KMS-11 (cell line): Measurements from ENCODE around the gene CRLF1.

Source experiments
- H2AFZ ChIP-seq: fragments of 200-600 bp; sonication (generic); 2 replicates; pipeline ENCODE4 v1.6.1; 2016; ENCODE audit warnings: antibody characterized with exemption, mixed run types, low read depth
- H3K27ac ChIP-seq: fragments of 200-600 bp; sonication (generic); 2 replicates; pipeline ENCODE4 v1.6.1; 2016; ENCODE audit warnings: mild to moderate bottlenecking, mixed run types
- H3K27me3 ChIP-seq: fragments of 200-600 bp; sonication (generic); 2 replicates; pipeline ENCODE4 v1.6.1; 2017; ENCODE audit warnings: mild to moderate bottlenecking, low read depth, mixed run types, moderate library complexity; ENCODE audit not compliant: insufficient read depth
- H3K36me3 ChIP-seq: fragments of 200-600 bp; sonication (generic); 2 replicates; pipeline ENCODE4 v1.6.1; 2017; ENCODE audit warnings: mild to moderate bottlenecking, mixed run types; ENCODE audit not compliant: insufficient read depth
- H3K4me1 ChIP-seq: fragments of 200-600 bp; sonication (generic); 2 replicates; pipeline ENCODE4 v1.6.1; 2016; ENCODE audit warnings: mild to moderate bottlenecking, low read depth, mixed run types; ENCODE audit not compliant: poor library complexity, severe bottlenecking
- H3K4me2 ChIP-seq: fragments of 200-600 bp; sonication (generic); 2 replicates; pipeline ENCODE4 v1.7.0; 2016; ENCODE audit warnings: mild to moderate bottlenecking, mixed run types
- H3K4me3 ChIP-seq: fragments of 200-600 bp; sonication (generic); IDR thresholded peaks from 2 replicates; pipeline ENCODE4 v1.6.1; 2017; ENCODE audit warnings: low read depth, low read length, mixed read lengths; ENCODE audit not compliant: insufficient read depth
- H3K79me2 ChIP-seq: fragments of 200-600 bp; sonication (generic); 2 replicates; pipeline ENCODE4 v1.6.1; 2016; ENCODE audit warnings: low read depth, mixed run types; ENCODE audit not compliant: insufficient read depth
- H3K9ac ChIP-seq: fragments of 200-600 bp; sonication (generic); 2 replicates; pipeline ENCODE4 v1.6.1; 2016; ENCODE audit warnings: mild to moderate bottlenecking, mixed run types
- H4K20me1 ChIP-seq: fragments of 200-600 bp; sonication (generic); 2 replicates; pipeline ENCODE4 v1.6.1; 2016; ENCODE audit warnings: mild to moderate bottlenecking, mixed run types; ENCODE audit not compliant: insufficient read depth
- TF ChIP-seq, protein P1 (sequence below): fragments of 200-600 bp; sonication (generic); conservative IDR thresholded peaks from 2 replicates; pipeline ENCODE4 v1.6.1; 2017; ENCODE audit warnings: low read depth, mild to moderate bottlenecking, antibody characterized with exemption, low read length, moderate library complexity, mixed read lengths

CRLF1 gene

DNA sequence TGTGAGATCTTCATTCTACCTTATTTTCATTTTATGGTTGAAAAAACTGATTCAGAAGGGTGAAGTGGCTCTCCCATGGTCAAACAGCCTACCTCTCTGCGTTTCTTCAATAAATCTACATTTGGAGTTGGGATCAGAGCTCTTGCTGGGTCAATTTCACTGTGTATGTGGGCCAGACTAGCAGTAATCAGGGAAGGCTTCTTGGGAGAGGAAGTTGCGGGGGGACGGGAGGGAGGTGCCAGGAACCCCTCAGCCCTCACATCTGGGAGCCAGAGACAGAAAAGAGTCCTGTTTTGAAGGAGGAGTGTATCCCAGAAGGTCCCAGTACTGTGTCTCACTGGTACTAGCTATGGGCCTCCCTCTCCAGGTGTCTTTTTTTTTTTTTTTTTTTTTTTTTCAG is 48.0 kb downstream of the CRLF1 start:
- Histone ChIP-seq H3K4me1 (peaks cover 12% of the 10 kb centered on the region), H4K20me1 (no peaks in the 10 kb centered on the region), H3K4me3 (no peak overlapping the region), H3K36me3 (no peaks in the 10 kb centered on the region), H3K27me3 (no peaks in the 10 kb centered on the region), H3K9ac (peak overlapping the region; percentile 66; the same call in 1 of the 2 replicates), H3K79me2 (peaks cover 19% of the 10 kb centered on the region), H2AFZ (no peak overlapping the region), H3K27ac (peak overlapping the region; percentile 36; the same call in 1 of the 2 replicates), H3K4me2 (peak overlapping the region; percentile 63)
- TF ChIP-seq, protein P1, sequence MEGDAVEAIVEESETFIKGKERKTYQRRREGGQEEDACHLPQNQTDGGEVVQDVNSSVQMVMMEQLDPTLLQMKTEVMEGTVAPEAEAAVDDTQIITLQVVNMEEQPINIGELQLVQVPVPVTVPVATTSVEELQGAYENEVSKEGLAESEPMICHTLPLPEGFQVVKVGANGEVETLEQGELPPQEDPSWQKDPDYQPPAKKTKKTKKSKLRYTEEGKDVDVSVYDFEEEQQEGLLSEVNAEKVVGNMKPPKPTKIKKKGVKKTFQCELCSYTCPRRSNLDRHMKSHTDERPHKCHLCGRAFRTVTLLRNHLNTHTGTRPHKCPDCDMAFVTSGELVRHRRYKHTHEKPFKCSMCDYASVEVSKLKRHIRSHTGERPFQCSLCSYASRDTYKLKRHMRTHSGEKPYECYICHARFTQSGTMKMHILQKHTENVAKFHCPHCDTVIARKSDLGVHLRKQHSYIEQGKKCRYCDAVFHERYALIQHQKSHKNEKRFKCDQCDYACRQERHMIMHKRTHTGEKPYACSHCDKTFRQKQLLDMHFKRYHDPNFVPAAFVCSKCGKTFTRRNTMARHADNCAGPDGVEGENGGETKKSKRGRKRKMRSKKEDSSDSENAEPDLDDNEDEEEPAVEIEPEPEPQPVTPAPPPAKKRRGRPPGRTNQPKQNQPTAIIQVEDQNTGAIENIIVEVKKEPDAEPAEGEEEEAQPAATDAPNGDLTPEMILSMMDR, result no peak

DNA sequence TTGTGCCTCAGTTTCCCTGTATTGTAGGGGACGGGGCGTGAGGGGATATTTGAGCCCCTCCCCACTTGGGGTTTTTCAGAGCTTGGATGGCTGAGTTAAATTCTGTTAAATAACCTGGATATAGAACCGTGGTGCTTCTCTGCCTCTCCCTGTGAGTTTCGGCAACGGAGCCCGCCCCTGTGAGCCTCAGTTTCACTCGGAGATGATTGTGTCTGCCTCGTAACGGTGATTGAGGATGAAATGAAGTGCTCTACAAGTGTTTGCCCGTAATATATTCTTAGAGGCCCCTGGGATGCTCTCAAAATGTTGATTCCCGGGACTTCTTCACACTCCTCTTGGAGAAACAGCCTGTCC is 48.4 kb downstream of the CRLF1 start:
- H3K36me3 ChIP-seq, result no peaks in the 10 kb centered on the region
- no peaks in the 10 kb centered on the region for H4K20me1 ChIP-seq
- TF ChIP-seq, protein P1, result no peak
- H3K79me2 ChIP-seq, result peaks cover 19% of the 10 kb centered on the region
- peak overlapping the region; percentile 66 for H3K9ac ChIP-seq
- H2AFZ ChIP-seq, result 0 out of 2 replicates have a peak overlapping the region, but pooled peaks have one; percentile 64
- H3K4me2 ChIP-seq, result peak overlapping the region; percentile 63
- H3K27me3 ChIP-seq, result no peaks in the 10 kb centered on the region
- H3K4me3 ChIP-seq, result no peak overlapping the region
- H3K27ac ChIP-seq, result peak overlapping the region; percentile 36
- peaks cover 12% of the 10 kb centered on the region for H3K4me1 ChIP-seq

DNA sequence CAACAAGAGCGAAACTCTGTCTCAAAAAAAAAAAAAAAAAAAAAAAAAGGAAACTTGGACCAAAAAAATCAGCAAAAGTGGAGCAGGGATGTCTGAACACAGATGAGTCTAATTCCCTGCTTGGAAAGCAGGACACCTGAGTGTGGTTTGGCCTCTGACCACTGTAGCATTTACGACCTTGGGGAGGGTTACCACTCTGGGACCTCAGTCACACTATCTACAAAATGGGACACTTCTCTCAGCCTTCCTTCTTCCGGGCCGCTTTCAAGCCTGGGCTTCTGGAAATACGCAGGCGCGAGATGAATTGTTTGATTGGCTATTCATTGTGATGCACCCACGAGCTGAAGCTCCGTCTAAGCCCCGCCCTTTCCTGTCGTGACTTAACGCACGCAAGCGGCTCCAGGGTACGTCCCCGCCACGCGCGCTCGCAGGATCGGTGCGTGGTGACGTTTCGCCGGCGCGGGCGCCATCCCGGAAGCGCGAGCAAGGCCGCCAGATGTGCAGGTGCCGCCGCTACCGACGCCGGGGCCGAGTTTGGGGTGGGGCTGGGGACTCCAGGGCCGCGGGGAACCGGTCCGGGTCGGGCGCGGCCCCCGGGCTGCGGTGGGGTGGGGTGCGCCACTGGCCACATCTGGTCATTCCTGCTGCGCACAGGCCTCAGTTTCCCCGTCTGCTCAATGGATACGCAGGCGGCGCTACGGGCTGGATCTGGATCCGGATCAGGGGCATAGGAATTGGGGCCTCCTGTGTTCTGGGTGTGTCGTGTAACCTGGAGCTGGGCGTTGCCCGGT is 49.0 kb downstream of the CRLF1 start, which contains the start of gene KXD1:
KXD1 (plus strand) TSS at position 460 of the 791 bp plus-strand sequence. CDS start 4,187 bp downstream, outside the sequence.
- Histone ChIP-seq H3K4me3 (no peak within 1 kb of the TSS), H3K36me3 (no peaks in the 10 kb centered on the region), H3K9ac (peak within 1 kb of the TSS; percentile 66), H4K20me1 (no peaks in the 10 kb centered on the region), H3K4me1 (peaks cover 12% of the 10 kb centered on the region), H3K4me2 (peak within 1 kb of the TSS; percentile 63), H3K79me2 (peaks cover 19% of the 10 kb centered on the region), H3K27ac (peak within 1 kb of the TSS; percentile 36), H2AFZ (peak within 1 kb of the TSS; percentile 64), H3K27me3 (no peaks in the 10 kb centered on the region)
- TF ChIP-seq, protein P1, result no peak

DNA sequence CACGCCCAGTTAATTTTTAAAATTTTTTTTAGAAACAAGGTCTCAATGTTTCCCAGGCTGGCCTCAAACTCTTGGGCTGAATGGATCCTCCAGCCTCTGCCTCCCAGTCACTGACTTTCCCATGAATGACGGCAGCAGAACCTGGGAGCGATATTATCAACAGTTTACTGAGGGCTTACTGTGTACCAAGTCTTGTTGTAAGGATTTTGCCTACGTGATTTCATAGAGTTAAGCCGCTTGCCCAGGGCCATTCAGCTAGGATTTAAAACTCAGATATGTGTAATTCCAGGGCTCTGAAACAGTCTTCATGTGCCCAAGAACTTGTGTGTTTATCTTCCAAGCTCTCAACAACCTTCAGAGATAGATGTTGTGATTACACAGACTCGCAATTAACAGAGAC is 55.0 kb downstream of the CRLF1 start:
- H3K79me2 ChIP-seq, result no peaks in the 10 kb centered on the region
- H3K4me2 ChIP-seq, result no peak overlapping the region
- H4K20me1 ChIP-seq, result no peaks in the 10 kb centered on the region
- no peak overlapping the region for H3K9ac ChIP-seq
- no peak overlapping the region for H2AFZ ChIP-seq
- no peaks in the 10 kb centered on the region for H3K4me1 ChIP-seq
- no peak overlapping the region for H3K27ac ChIP-seq
- no peaks in the 10 kb centered on the region for H3K36me3 ChIP-seq
- H3K4me3 ChIP-seq, result no peak overlapping the region
- TF ChIP-seq, protein P1, result no peak
- no peaks in the 10 kb centered on the region for H3K27me3 ChIP-seq
